ENCODE data around the gene VWA5B1. TPM values are rescaled to one million over a fixed set of nuclear protein-coding genes. Genes with fewer than 3 reads are reported as not detected.

VWA5B1 gene
- total RNA-seq, 4 donors from 2014 or later, result not detected

DNA sequence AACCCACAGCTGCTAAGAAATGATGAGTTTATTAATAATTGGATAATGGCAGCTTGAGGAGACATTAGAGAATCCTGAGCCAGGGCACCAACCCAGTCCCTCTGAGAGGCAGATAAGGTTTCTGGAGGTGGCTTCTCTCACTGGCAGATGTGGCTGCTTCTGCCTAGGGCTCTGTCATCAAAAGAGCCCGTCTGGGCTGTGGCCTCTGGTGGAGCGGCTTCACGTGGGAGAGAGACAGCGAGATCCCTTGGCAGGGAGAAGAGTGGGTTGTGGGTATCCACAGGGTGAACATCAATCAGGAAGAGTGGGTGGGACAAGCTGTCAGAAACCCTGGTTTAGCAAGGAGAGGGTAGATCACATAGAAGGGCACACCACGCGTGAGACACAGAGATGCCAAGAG, 30.0 kb downstream of the VWA5B1 start:
- intact Hi-C loops (cut with DNase I), result no loop called here
- 71 to 88% methylated on average over 5 of the region's 6 CpGs for WGBS, 2 donors
- no peaks in the 10 kb centered on the region for H3K9me3 ChIP-seq
- peaks cover 0 to 10% (median 0%) of the 10 kb centered on the region in 3 donors for H3K4me1 ChIP-seq
- no peaks in the 10 kb centered on the region for H3K36me3 ChIP-seq
- no peak for TF ChIP-seq POLR2A (IDR thresholded peaks at IDR 0.05)
- no peak for DNase-seq
- H3K27ac ChIP-seq, result no peak overlapping the region
- H3K4me3 ChIP-seq, result no peak overlapping the region
- H3K27me3 ChIP-seq, result peaks cover 0 to 57% (median 0%) of the 10 kb centered on the region in 4 donors

DNA sequence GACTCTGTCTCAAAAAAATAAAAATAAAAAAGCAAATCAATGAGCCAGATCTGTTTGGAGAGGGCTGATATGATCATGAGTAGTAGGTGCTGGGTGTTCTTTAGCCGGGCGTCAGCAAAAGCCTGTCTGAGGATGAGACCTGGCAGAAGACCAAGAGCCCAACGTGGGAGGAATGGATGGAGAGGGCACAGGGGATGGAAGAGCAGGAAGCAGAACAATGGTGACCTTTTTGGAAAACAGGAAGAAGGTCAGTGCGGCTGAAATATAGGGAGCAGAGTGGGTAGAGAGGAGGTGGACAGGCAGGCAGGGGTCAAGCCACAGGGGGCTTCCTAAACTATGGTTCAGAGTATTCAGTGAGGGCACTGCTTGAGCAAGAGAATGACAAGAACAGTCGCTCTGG, 30.9 kb downstream of the VWA5B1 start:
- DNase-seq, result no peak
- intact Hi-C loops (cut with DNase I), result no loop called here

DNA sequence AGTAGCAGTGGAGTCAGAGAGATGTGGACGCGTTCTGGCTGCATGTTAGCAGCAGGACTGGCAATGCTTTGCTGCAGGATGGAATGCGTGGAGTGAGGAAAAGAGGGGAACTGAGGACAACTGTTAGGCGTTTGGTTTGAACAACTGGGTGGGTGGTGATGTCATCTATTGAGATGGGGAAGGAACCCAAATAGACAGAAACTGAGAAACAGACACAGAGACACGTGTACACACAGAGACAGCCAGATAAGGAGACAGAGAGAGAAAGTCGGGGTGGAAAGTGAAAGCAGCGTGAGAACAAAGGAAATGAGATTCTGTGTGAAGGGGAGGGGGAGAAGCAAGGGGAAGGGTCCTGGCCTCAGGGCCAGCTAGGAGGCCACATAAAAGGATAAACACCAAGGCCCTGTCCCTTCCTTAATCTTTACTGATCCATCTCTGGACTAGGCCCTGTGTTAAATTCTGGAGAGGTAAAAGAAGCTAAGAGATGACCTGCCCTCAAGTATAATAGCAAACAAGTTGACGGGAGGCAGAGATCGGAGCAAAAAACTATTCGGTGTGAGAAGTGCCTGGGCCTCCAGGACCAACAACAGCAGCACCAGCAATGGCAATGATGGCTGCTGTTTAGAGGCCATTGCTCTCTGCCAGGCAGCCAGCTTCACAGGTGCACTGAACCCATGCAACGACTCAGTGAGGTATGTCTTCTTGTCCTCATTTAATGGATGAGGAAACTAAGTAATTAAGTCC, 31.6 kb downstream of the VWA5B1 start:
- Histone ChIP-seq H3K36me3 (no peaks in the 10 kb centered on the region), H3K4me3 (no peak overlapping the region), H3K27me3 (peaks cover 0 to 61% (median 0%) of the 10 kb centered on the region in 4 donors), H3K27ac (no peak overlapping the region), H3K9me3 (no peaks in the 10 kb centered on the region), H3K4me1 (peaks cover 0 to 16% (median 0%) of the 10 kb centered on the region in 3 donors)
- TF ChIP-seq, protein P1, sequence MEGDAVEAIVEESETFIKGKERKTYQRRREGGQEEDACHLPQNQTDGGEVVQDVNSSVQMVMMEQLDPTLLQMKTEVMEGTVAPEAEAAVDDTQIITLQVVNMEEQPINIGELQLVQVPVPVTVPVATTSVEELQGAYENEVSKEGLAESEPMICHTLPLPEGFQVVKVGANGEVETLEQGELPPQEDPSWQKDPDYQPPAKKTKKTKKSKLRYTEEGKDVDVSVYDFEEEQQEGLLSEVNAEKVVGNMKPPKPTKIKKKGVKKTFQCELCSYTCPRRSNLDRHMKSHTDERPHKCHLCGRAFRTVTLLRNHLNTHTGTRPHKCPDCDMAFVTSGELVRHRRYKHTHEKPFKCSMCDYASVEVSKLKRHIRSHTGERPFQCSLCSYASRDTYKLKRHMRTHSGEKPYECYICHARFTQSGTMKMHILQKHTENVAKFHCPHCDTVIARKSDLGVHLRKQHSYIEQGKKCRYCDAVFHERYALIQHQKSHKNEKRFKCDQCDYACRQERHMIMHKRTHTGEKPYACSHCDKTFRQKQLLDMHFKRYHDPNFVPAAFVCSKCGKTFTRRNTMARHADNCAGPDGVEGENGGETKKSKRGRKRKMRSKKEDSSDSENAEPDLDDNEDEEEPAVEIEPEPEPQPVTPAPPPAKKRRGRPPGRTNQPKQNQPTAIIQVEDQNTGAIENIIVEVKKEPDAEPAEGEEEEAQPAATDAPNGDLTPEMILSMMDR (IDR thresholded peaks at IDR 0.05), result no peak
- no peak for TF ChIP-seq POLR2A (IDR thresholded peaks at IDR 0.05)
- 38 to 43% methylated on average over 11 of the region's 11 CpGs for WGBS, 2 donors
- no peak for DNase-seq
- intact Hi-C loops (cut with DNase I), result no loop called here

More for the DNA sequence above, 30.9 kb downstream of the VWA5B1 start:
- 43 to 50% methylated on average over 5 of the region's 5 CpGs for WGBS, 2 donors
- no peak overlapping the region for H3K27ac ChIP-seq
- H3K36me3 ChIP-seq, result no peaks in the 10 kb centered on the region
- no peak overlapping the region for H3K4me3 ChIP-seq
- TF ChIP-seq, protein P1 (IDR thresholded peaks at IDR 0.05), result no peak
- no peak for TF ChIP-seq POLR2A (IDR thresholded peaks at IDR 0.05)
- no peaks in the 10 kb centered on the region for H3K9me3 ChIP-seq
- peaks cover 0 to 16% (median 0%) of the 10 kb centered on the region in 3 donors for H3K4me1 ChIP-seq
- H3K27me3 ChIP-seq, result peaks cover 0 to 60% (median 0%) of the 10 kb centered on the region in 4 donors

DNA sequence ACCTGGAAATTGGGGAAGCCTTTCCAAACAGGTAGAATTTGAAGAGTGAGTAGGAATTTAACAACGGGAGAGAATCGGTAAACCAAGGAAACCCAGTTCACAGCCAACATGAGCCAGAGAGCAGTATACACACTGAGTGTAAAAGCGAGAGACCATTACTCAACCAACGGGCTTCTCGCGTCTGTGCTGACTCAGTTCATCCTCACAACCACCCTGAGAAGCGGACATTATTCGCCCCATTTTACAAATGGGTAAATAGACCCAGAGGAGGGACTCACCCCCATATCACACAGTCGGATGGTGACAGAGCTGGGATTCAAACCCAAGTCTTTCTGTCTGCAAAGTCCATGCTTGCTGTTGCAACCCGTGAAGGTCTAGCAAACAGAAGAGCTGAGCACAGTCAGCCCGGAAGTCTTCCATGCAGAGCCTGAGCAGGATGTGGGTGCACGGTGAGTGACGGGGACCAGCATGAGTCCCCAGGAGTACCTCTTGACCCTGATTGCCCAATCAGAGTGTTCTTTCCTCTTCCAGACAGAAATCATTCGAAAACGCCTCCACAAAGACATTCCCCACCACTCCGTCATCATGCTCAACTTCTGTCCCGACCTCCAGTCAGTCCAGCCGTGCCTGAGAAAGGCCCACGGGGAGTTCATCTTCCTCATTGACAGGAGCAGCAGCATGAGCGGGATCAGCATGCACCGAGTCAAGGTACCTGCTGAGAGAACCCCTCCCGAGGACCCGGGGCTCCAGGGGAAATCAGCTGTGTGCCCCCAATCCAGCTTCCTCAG, 32.3 kb downstream of the VWA5B1 start:
- Histone ChIP-seq H3K4me3 (no peak overlapping the region), H3K27ac (no peak overlapping the region), H3K4me1 (peaks cover 0 to 16% (median 0%) of the 10 kb centered on the region in 3 donors), H3K36me3 (no peaks in the 10 kb centered on the region), H3K9me3 (no peaks in the 10 kb centered on the region), H3K27me3 (peaks cover 0 to 63% (median 0%) of the 10 kb centered on the region in 4 donors)
- no peak for DNase-seq
- intact Hi-C loops (cut with DNase I), result no loop called here
- 79 to 90% methylated on average over 18 to 20 of the region's 23 CpGs for WGBS, 2 donors
- TF ChIP-seq, protein P1 (IDR thresholded peaks at IDR 0.05), result no peak
- TF ChIP-seq POLR2A (IDR thresholded peaks at IDR 0.05), result no peak

DNA sequence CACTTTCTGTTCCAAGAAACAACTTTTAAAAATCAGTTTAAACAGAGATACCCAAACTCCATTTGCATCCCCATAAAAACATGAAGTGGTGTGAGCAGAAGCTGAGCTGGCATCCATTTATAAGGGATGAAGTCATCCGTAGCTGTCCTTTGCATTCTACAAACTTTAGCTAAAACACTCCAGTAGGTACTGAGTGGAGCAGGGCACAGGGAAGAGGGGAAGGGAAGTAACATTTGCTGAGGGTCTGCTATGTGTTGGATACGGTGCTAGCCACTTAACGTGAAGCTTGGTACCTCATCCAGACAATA, 32.9 kb downstream of the VWA5B1 start:
- Histone ChIP-seq H3K27me3 (peaks cover 0 to 60% (median 0%) of the 10 kb centered on the region in 4 donors), H3K4me1 (peaks cover 0 to 16% (median 0%) of the 10 kb centered on the region in 3 donors), H3K9me3 (no peaks in the 10 kb centered on the region), H3K36me3 (no peaks in the 10 kb centered on the region), H3K27ac (no peak overlapping the region), H3K4me3 (no peak overlapping the region)
- DNase-seq, result no peak
- WGBS, 2 donors, result 89 to 90% methylated on average over 3 of the region's 3 CpGs
- intact Hi-C loops (cut with DNase I), result no loop called here
- TF ChIP-seq, protein P1 (IDR thresholded peaks at IDR 0.05), result no peak
- TF ChIP-seq POLR2A (IDR thresholded peaks at IDR 0.05), result no peak
